ENCODE data around the gene CNTN4. TPM values are rescaled to one million over a fixed set of nuclear protein-coding genes. Genes with fewer than 3 reads are reported as not detected.

Gene CNTN4
- total RNA-seq, 1 experiment from 2014 or later = 1.6 TPM

DNA sequence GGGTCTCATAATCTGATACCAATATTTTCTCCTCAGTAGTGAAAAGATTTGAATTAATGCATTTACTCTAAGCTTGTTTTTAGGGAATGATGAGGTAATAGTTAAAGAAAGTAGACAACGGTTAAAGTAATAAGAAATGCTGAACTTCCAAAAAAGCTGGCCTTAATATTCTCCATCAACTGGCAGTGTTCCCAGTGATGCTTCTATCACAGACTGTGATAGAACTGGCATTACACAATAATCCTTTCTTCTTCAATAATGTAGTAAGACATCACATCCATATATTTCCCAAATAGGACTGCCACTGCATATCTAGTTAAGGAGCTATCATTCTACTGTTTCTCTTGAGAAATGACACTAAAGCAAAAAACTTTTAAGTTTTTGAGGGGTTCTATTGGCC, 822.8 kb downstream of the CNTN4 start:
- no peak overlapping the region for H3K14ac ChIP-seq (ENCODE audit: insufficient read depth, low read length)
- H2AFZ ChIP-seq (ENCODE audit: low read length) = no peak overlapping the region
- H3T11ph ChIP-seq (ENCODE audit: low read length) = no peak overlapping the region
- no peak overlapping the region for H4K5ac ChIP-seq (ENCODE audit: insufficient read length, low read depth, low read length)
- H3K4me2 ChIP-seq (ENCODE audit: insufficient read depth, insufficient read length, low read length) = no peak overlapping the region
- H3K23me2 ChIP-seq (ENCODE audit: insufficient read length, low read depth, low read length, poor library complexity, severe bottlenecking) = no peaks in the 10 kb centered on the region
- no peak overlapping the region for H3K4ac ChIP-seq (ENCODE audit: low read depth, low read length)
- H2BK20ac ChIP-seq (ENCODE audit: low read depth, low read length, poor library complexity, severe bottlenecking) = no peak overlapping the region
- no peak overlapping the region for H4K91ac ChIP-seq (ENCODE audit: insufficient read length, low read depth, low read length)
- no peak overlapping the region for H3K23ac ChIP-seq (ENCODE audit: insufficient read length, low read depth, low read length)
- no peak overlapping the region for H2BK120ac ChIP-seq (ENCODE audit: low read depth, low read length, poor library complexity, severe bottlenecking)
- TF ChIP-seq, protein P1, sequence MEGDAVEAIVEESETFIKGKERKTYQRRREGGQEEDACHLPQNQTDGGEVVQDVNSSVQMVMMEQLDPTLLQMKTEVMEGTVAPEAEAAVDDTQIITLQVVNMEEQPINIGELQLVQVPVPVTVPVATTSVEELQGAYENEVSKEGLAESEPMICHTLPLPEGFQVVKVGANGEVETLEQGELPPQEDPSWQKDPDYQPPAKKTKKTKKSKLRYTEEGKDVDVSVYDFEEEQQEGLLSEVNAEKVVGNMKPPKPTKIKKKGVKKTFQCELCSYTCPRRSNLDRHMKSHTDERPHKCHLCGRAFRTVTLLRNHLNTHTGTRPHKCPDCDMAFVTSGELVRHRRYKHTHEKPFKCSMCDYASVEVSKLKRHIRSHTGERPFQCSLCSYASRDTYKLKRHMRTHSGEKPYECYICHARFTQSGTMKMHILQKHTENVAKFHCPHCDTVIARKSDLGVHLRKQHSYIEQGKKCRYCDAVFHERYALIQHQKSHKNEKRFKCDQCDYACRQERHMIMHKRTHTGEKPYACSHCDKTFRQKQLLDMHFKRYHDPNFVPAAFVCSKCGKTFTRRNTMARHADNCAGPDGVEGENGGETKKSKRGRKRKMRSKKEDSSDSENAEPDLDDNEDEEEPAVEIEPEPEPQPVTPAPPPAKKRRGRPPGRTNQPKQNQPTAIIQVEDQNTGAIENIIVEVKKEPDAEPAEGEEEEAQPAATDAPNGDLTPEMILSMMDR (conservative IDR thresholded peaks at IDR 0.05) = no peak
- H3K9me3 ChIP-seq (ENCODE audit: control insufficient read depth, low read depth, low read length) = no peaks in the 10 kb centered on the region
- no CpG with 5 or more reads among the region's 1 CpG for WGBS (ENCODE audit: extremely low coverage, insufficient read length, low lambda C conversion rate)
- H3K9ac ChIP-seq (ENCODE audit: extremely low read depth, insufficient read length, low read length) = no peak overlapping the region
- Mint-ChIP-seq H3K4me3 (no peak overlapping the region), H3K27me3 (ENCODE audit: low read depth) (no peaks in the 10 kb centered on the region), H3K36me3 (ENCODE audit: insufficient read depth in 1 of 3, low read depth in 3 of 3) (peaks cover 4 to 10% (median 9%) of the 10 kb centered on the region in 3 experiments; a peak in 6 of 7 replicates), H3K4me1 (peaks cover 5 to 6% of the 10 kb centered on the region in 2 experiments), H3K9me3 (peaks cover 12 to 15% of the 10 kb centered on the region in 2 experiments), H3K27ac (no peak overlapping the region)
- H3K27ac ChIP-seq (ENCODE audit: insufficient read length, low read depth, low read length) = no peak overlapping the region
- no peak overlapping the region for H2BK15ac ChIP-seq (ENCODE audit: low read depth, low read length)
- H3K79me1 ChIP-seq (ENCODE audit: insufficient read depth, low read depth, low read length, poor library complexity, severe bottlenecking) = no peaks in the 10 kb centered on the region
- no peak overlapping the region for H3K18ac ChIP-seq (ENCODE audit: insufficient read length, low read depth, low read length)
- no peak for DNase-seq
- H3K79me2 ChIP-seq (ENCODE audit: insufficient read depth, low read length) = no peaks in the 10 kb centered on the region
- no peaks in the 10 kb centered on the region for H3K27me3 ChIP-seq (ENCODE audit: insufficient read depth, low read length)
- H2BK12ac ChIP-seq (ENCODE audit: insufficient read length, low read depth, low read length) = no peak overlapping the region
- no peak overlapping the region for H3K56ac ChIP-seq (ENCODE audit: insufficient read length, low read depth, low read length)
- no peak overlapping the region for H4K8ac ChIP-seq (replicated peaks; ENCODE audit: insufficient read length, low read depth, low read length)
- H2AK5ac ChIP-seq (ENCODE audit: insufficient read length, low read length) = no peak overlapping the region
- H2BK5ac ChIP-seq (ENCODE audit: insufficient read length, low read length) = no peak overlapping the region
- no peaks in the 10 kb centered on the region for H4K20me1 ChIP-seq (ENCODE audit: control insufficient read depth, insufficient read depth, insufficient read length)
- H3K4me1 ChIP-seq (ENCODE audit: insufficient read depth, low read length) = no peaks in the 10 kb centered on the region

All from H9 (cell line).